Large intestine (tissue), 3 donors: ENCODE measurements around the gene KRT27. TPM values are rescaled to one million over a fixed set of nuclear protein-coding genes. Genes with fewer than 3 reads are reported as not detected.

Source experiments
- DNase-seq, 2 donors: peaks; one replicate each; pipeline versions ENCODE4 v3.0.0 to v3.0.0-alpha.2; 2013
- H3K27ac ChIP-seq: one replicate; pipeline ENCODE4 v1.5.1; 2013; ENCODE audit warnings: low read length
- H3K27me3 ChIP-seq: 2 replicates; pipeline ENCODE4 v1.6.1; 2013; ENCODE audit warnings: low read length; ENCODE audit not compliant: control insufficient read depth, insufficient read depth
- H3K36me3 ChIP-seq: 2 replicates; pipeline ENCODE4 v1.6.1; 2013; ENCODE audit warnings: low read length; ENCODE audit not compliant: control insufficient read depth, insufficient read depth
- H3K4me1 ChIP-seq: one replicate; pipeline ENCODE4 v1.6.1; 2013; ENCODE audit warnings: low read length; ENCODE audit not compliant: control insufficient read depth, insufficient read depth
- H3K4me3 ChIP-seq: one replicate; pipeline ENCODE4 v1.5.1; 2013; ENCODE audit warnings: low read length
- H3K9me3 ChIP-seq: one replicate; pipeline ENCODE4 v1.6.1; 2013; ENCODE audit warnings: mild to moderate bottlenecking, low read depth, low read length, moderate library complexity; ENCODE audit not compliant: control insufficient read depth
- WGBS: methylation state at CpG from one replicate; pipeline ENCODE4 v1.1.5; 2013; ENCODE audit warnings: low lambda C conversion rate; ENCODE audit not compliant: insufficient coverage; 5-methylcytosine and 5-hydroxymethylcytosine counted together
- polyA plus RNA-seq: library from polyadenylated mRNA; unstranded; fragments of 120-200 nt; gene quantifications from one replicate; pipeline ENCODE4 v1.2.1, GENCODE V29; 2013

The KRT27 gene
- polyA plus RNA-seq, 1 donor, result not detected

- Histone ChIP-seq H3K4me3 (no peak overlapping the region), H3K27me3 (peaks cover 40% of the 10 kb centered on the region), H3K4me1 (no peaks in the 10 kb centered on the region), H3K9me3 (no peaks in the 10 kb centered on the region), H3K36me3 (no peaks in the 10 kb centered on the region), H3K27ac (no peak overlapping the region)
- no CpG with 5 or more reads among the region's 2 CpGs for whole genome bisulfite sequencing
- no peak for DNase-seq
Observed at GRCh38 chr17:40809721-40810421, 27.5 kb upstream of the KRT27 start.

- Histone ChIP-seq H3K36me3 (no peaks in the 10 kb centered on the region), H3K9me3 (no peaks in the 10 kb centered on the region), H3K4me1 (no peaks in the 10 kb centered on the region), H3K27me3 (peaks cover 42% of the 10 kb centered on the region), H3K27ac (no peak overlapping the region), H3K4me3 (no peak overlapping the region)
- WGBS, result 100% methylated on average over 1 of the region's 3 CpGs
- no peak for DNase-seq
Observed at GRCh38 chr17:40806131-40806530, 23.8 kb upstream of the KRT27 start.

GRCh38 chr17:40803617-40804082 is 21.3 kb upstream of the KRT27 start:
- Histone ChIP-seq H3K9me3 (no peaks in the 10 kb centered on the region), H3K36me3 (no peaks in the 10 kb centered on the region), H3K27me3 (peaks cover 39% of the 10 kb centered on the region), H3K4me3 (no peak overlapping the region), H3K27ac (no peak overlapping the region), H3K4me1 (no peaks in the 10 kb centered on the region)
- peak; percentile 72 to 79 for DNase-seq
- WGBS, result no CpG with 5 or more reads among the region's 13 CpGs

- H3K9me3 ChIP-seq, result no peaks in the 10 kb centered on the region
- peaks cover 35% of the 10 kb centered on the region for H3K27me3 ChIP-seq
- no peak overlapping the region for H3K27ac ChIP-seq
- 64% methylated on average over 2 of the region's 2 CpGs for WGBS
- no peak for DNase-seq
- H3K4me3 ChIP-seq, result no peak overlapping the region
- H3K4me1 ChIP-seq, result no peaks in the 10 kb centered on the region
- H3K36me3 ChIP-seq, result no peaks in the 10 kb centered on the region
Observed at GRCh38 chr17:40801157-40801556, 18.8 kb upstream of the KRT27 start.

- peaks cover 35% of the 10 kb centered on the region for H3K27me3 ChIP-seq
- H3K27ac ChIP-seq, result no peak overlapping the region
- DNase-seq, result no peak
- H3K36me3 ChIP-seq, result no peaks in the 10 kb centered on the region
- no peaks in the 10 kb centered on the region for H3K9me3 ChIP-seq
- no peak overlapping the region for H3K4me3 ChIP-seq
- H3K4me1 ChIP-seq, result no peaks in the 10 kb centered on the region
- 75% methylated on average over 1 of the region's 1 CpG for WGBS
Observed at GRCh38 chr17:40800381-40800780, 18.0 kb upstream of the KRT27 start.

GRCh38 chr17:40799859-40800258 is 17.5 kb upstream of the KRT27 start, which contains the start of gene KRT28:
Gene KRT28, minus strand, starts transcription at chr17:40799959. Its CDS starts 66 bp downstream, at chr17:40799893.
- WGBS, result 100% methylated on average over 1 of the region's 3 CpGs
- no peaks in the 10 kb centered on the region for H3K4me1 ChIP-seq
- H3K27me3 ChIP-seq, result peaks cover 34% of the 10 kb centered on the region
- H3K4me3 ChIP-seq, result no peak within 1 kb of the TSS
- no peak for DNase-seq
- H3K36me3 ChIP-seq, result no peaks in the 10 kb centered on the region
- no peak within 1 kb of the TSS for H3K27ac ChIP-seq
- no peaks in the 10 kb centered on the region for H3K9me3 ChIP-seq

GRCh38 chr17:40796846-40797245 is 14.5 kb upstream of the KRT27 start:
- Histone ChIP-seq H3K36me3 (no peaks in the 10 kb centered on the region), H3K27ac (no peak overlapping the region), H3K4me1 (no peaks in the 10 kb centered on the region), H3K4me3 (no peak overlapping the region), H3K27me3 (peaks cover 38% of the 10 kb centered on the region), H3K9me3 (no peaks in the 10 kb centered on the region)
- no peak for DNase-seq
- no CpG with 5 or more reads among the region's 27 CpGs for WGBS

- Histone ChIP-seq H3K27ac (no peak overlapping the region), H3K36me3 (no peaks in the 10 kb centered on the region), H3K27me3 (peaks cover 31% of the 10 kb centered on the region), H3K4me1 (no peaks in the 10 kb centered on the region), H3K9me3 (no peaks in the 10 kb centered on the region), H3K4me3 (no peak overlapping the region)
- DNase-seq, result no peak
- WGBS, result 92% methylated on average over 2 of the region's 10 CpGs
Observed at GRCh38 chr17:40795019-40795667, 12.8 kb upstream of the KRT27 start.

GRCh38 chr17:40794466-40794865 is 12.1 kb upstream of the KRT27 start:
- Histone ChIP-seq H3K27me3 (peaks cover 28% of the 10 kb centered on the region), H3K4me3 (no peak overlapping the region), H3K4me1 (no peaks in the 10 kb centered on the region), H3K9me3 (no peaks in the 10 kb centered on the region), H3K36me3 (no peaks in the 10 kb centered on the region), H3K27ac (no peak overlapping the region)
- no peak for DNase-seq
- 100% methylated on average over 1 of the region's 2 CpGs for WGBS

GRCh38 chr17:40793832-40794231 is 11.5 kb upstream of the KRT27 start:
- Histone ChIP-seq H3K27me3 (peaks cover 27% of the 10 kb centered on the region), H3K4me1 (no peaks in the 10 kb centered on the region), H3K27ac (no peak overlapping the region), H3K4me3 (no peak overlapping the region), H3K9me3 (no peaks in the 10 kb centered on the region), H3K36me3 (no peaks in the 10 kb centered on the region)
- 83% methylated on average over 1 of the region's 10 CpGs for WGBS
- DNase-seq, result no peak
